K562 treated with DMSO at 1 percent for 48 hours (cell line): ENCODE data around the gene IL20RA. TPM values are rescaled to one million over a fixed set of nuclear protein-coding genes. Genes with fewer than 3 reads are reported as not detected.

Experiments used
- total RNA-seq: library from RNA; unstranded; fragments of 300-600 nt; gene quantifications from 2 replicates; pipeline ENCODE4 v1.2.3, GENCODE V29; 2022; ENCODE audit warnings: low replicate concordance; ENCODE audit errors: extremely low read depth

IL20RA gene, protein sequence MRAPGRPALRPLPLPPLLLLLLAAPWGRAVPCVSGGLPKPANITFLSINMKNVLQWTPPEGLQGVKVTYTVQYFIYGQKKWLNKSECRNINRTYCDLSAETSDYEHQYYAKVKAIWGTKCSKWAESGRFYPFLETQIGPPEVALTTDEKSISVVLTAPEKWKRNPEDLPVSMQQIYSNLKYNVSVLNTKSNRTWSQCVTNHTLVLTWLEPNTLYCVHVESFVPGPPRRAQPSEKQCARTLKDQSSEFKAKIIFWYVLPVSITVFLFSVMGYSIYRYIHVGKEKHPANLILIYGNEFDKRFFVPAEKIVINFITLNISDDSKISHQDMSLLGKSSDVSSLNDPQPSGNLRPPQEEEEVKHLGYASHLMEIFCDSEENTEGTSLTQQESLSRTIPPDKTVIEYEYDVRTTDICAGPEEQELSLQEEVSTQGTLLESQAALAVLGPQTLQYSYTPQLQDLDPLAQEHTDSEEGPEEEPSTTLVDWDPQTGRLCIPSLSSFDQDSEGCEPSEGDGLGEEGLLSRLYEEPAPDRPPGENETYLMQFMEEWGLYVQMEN
- total RNA-seq, result not detected in 2 replicates

DNA sequence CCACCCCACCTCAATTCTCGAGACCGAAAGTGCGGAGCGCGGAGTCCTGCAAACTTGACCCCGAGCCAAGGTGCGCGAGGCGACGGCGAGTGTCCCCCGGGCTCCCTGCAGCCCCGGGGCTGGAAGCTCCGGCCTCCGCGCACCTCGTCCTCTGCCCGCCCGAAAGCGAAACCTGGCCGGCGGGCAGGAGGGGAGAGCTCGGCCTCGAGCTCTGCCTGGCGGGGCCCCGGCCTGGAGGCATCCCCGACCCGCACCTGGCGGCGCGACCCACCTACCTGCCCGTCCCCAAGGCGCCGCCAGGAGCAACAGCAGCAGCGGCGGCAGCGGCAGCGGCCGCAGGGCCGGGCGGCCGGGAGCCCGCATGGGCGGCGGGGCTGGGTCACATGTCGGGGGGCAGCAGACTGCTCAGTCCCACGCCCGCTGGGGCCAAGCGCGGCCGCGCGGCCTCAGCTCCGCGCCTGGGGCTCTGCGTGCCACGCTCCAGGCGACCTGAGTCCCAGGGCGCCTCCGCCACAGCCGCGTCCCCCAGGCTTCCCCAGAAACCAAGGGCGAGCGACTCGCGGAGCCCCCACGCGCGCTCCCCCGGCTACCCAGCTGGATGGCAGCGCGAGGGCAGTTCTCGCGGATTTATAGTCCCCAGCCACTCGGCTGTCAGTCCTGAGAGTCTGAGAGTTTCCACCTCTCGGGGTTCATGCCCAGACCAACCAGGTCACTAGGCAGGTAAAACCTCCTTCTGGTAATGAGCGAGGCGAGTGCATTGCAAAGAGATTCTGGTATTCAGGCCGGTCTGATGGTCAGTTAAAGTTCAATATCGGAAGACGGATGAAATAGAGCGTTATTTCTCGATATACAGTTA lies at the start of gene IL20RA:
Gene IL20RA, minus strand, starts transcription at position 600 of the 856 bp plus-strand sequence. Its CDS starts 237 bp downstream, at position 363.

Other genes with a start within 250 kb of the IL20RA start
- gene PEX7, start 222.4 kb downstream of the IL20RA start, total RNA-seq, result not detected in 2 replicates
- gene SLC35D3, start 122.7 kb downstream of the IL20RA start, total RNA-seq, result not detected in 2 replicates
- gene IL22RA2, start 128.7 kb upstream of the IL20RA start, total RNA-seq, result not detected in 2 replicates
- gene IFNGR1, start 174.4 kb upstream of the IL20RA start, total RNA-seq, result not detected in 2 replicates